Peyer's patch (tissue), 4 donors: ENCODE data around the gene CA14. TPM values are rescaled to one million over a fixed set of nuclear protein-coding genes. Genes with fewer than 3 reads are reported as not detected.

ENCODE experiments used
- DNase-seq, 3 donors: peaks; one replicate each; pipeline ENCODE4 v3.0.0-alpha.2; 2017 to 2019
- H3K27ac ChIP-seq, 4 donors: fragments of 200-600 bp; sonication (generic); one replicate each; pipeline ENCODE4 v1.5.1; 2016 to 2019
- H3K27me3 ChIP-seq, 2 donors: fragments of 200-600 bp; sonication (generic); one replicate each; pipeline ENCODE4 v1.5.1; 2019
- H3K36me3 ChIP-seq, 3 donors: fragments of 200-600 bp; sonication (generic); one replicate each; pipeline ENCODE4 v1.5.1; 2016 to 2019
- H3K4me1 ChIP-seq, 4 donors: fragments of 200-600 bp; sonication (generic); one replicate each; pipeline ENCODE4 v1.5.1; 2016 to 2019
- H3K4me3 ChIP-seq, 4 donors: fragments of 200-600 bp; sonication (generic); 1 replicate in 3 of 4; 2 replicates in 1 of 4; pipeline ENCODE4 v1.5.1; 2016 to 2019; ENCODE audit warnings: mild to moderate bottlenecking in 1 of 4
- H3K9me3 ChIP-seq, 4 donors: fragments of 200-600 bp; sonication (generic); one replicate each; pipeline ENCODE4 v1.5.1; 2016 to 2019; ENCODE audit warnings: mild to moderate bottlenecking in 1 of 4
- POLR2A ChIP-seq, 2 donors: fragments of 450-650 bp; IDR thresholded peaks; one replicate each; pipeline ENCODE4 v1.5.1; 2017; ENCODE audit warnings: antibody characterized with exemption in 2 of 2, mild to moderate bottlenecking in 2 of 2, moderate library complexity in 2 of 2
- total RNA-seq, 4 donors: library from RNA; depleted of rRNA; stranded (reverse); fragments of >200 nt; gene quantifications; one replicate each; pipeline ENCODE4 v1.1.0, GENCODE V29; 2016
- TF ChIP-seq, protein P1 (sequence below), 6 experiments: fragments of 450-650 bp in 4 of 6; fragments of 200-600 bp in 2 of 6; sonication (generic) in 1 of 6; IDR thresholded peaks; one replicate each; pipeline ENCODE4 v1.5.1; 2017 to 2019; ENCODE audit warnings: antibody characterized with exemption in 6 of 6, mild to moderate bottlenecking in 3 of 6, moderate library complexity in 1 of 6

Gene CA14
- total RNA-seq, 4 donors from 2014 or later = not detected

DNA sequence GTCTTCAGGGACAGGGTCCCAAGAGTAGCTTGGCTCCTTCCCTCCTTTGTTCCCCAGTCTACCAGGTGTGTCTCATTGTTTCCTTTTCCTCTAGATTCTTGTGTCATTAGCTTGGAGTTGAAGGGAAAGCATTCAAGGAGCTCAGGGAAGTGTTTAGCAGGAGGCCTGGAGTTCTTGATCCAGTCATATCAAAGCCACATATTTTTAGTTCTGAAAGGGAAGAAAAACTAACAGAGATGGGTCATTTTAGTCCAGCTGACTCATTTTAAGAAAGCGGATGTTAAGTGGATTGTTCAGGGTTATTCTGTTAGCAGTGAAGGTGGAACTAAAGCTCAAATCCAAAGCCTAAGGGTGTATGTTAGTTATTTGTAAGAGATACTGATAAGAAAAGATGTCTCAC lies 15.7 kb downstream of the CA14 start:
- no peak overlapping the region for H3K4me3 ChIP-seq

DNA sequence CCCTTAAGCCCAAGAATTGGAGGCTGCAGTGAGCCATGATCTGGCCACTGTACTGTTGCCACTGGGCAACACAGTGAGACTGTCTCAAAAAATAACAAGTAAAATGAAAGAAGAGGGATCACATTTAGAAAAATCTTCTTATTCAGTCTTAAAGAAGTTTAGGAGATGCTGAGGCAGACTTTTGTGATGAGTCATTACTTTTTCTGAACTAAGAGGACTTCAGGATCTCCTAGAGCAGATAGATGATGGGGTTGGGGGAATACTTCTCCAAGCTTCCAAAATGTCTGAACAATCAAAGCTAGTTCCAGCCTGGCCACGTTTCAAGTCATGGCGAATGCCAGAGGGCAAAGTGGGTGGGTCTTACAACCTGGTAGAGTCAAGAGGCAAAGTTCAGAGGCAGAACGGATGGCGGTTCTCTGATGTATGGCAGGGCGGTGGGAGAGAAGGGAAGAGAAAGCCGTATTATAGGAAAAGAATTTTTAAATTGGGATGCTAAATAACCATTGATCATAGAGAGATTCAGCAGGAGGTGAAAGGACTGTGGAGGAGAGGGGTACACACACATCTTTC lies 22.6 kb downstream of the CA14 start:
- peak in 2 of 3 donors; percentile 74 to 85 for DNase-seq
- TF ChIP-seq POLR2A (IDR thresholded peaks at IDR 0.05) = peak in 1 of 2 donors; percentile 53
- TF ChIP-seq, protein P1, sequence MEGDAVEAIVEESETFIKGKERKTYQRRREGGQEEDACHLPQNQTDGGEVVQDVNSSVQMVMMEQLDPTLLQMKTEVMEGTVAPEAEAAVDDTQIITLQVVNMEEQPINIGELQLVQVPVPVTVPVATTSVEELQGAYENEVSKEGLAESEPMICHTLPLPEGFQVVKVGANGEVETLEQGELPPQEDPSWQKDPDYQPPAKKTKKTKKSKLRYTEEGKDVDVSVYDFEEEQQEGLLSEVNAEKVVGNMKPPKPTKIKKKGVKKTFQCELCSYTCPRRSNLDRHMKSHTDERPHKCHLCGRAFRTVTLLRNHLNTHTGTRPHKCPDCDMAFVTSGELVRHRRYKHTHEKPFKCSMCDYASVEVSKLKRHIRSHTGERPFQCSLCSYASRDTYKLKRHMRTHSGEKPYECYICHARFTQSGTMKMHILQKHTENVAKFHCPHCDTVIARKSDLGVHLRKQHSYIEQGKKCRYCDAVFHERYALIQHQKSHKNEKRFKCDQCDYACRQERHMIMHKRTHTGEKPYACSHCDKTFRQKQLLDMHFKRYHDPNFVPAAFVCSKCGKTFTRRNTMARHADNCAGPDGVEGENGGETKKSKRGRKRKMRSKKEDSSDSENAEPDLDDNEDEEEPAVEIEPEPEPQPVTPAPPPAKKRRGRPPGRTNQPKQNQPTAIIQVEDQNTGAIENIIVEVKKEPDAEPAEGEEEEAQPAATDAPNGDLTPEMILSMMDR (IDR thresholded peaks at IDR 0.05) = peak in 3 of 6 experiments; percentile 19 to 39 (median 31)
- peak overlapping the region in 3 of 4 donors; percentile 22 to 86 (median 58) for H3K27ac ChIP-seq
- H3K36me3 ChIP-seq = no peaks in the 10 kb centered on the region
- H3K4me1 ChIP-seq = peaks cover 0 to 23% (median 4%) of the 10 kb centered on the region in 4 donors
- H3K27me3 ChIP-seq = no peaks in the 10 kb centered on the region
- peak overlapping the region in 1 of 4 donors; percentile 51 for H3K4me3 ChIP-seq
- no peaks in the 10 kb centered on the region for H3K9me3 ChIP-seq

More for the DNA sequence above, 15.7 kb downstream of the CA14 start:
- TF ChIP-seq POLR2A (IDR thresholded peaks at IDR 0.05) = no peak
- TF ChIP-seq, protein P1 (IDR thresholded peaks at IDR 0.05) = no peak
- Histone ChIP-seq H3K4me1 (peaks cover 0 to 11% (median 2%) of the 10 kb centered on the region in 4 donors), H3K36me3 (no peaks in the 10 kb centered on the region), H3K27me3 (no peaks in the 10 kb centered on the region), H3K27ac (peak overlapping the region in 2 of 4 donors; percentile 6 to 14), H3K9me3 (no peaks in the 10 kb centered on the region)
- DNase-seq = no peak

DNA sequence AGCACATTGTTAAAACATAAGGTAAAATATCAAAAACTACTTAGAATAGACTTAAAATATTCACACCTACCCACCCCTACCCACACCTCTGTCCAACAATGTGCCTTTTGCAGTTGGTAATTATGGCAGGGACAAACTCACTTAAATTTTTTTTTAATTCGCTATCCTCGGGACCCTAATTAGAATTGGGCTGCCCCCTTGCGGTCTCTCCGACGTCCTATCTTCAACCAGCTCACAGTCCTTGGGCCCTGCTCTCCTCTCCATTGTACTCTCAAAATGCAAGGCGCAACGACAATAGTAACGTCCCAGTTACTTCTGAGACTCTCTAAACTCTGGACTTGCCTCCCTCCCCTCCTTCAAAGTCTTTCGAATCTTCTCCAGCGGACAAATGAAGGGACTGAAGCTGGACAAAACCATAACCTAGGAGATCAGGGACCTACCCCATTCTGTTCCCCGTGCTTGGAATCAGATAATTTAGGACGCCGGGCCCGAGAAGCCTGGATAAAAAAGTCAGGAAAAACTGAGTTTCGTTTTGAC lies 23.7 kb downstream of the CA14 start:
- H3K9me3 ChIP-seq = no peaks in the 10 kb centered on the region
- peak overlapping the region; percentile 31 to 56 (median 44) for H3K4me3 ChIP-seq
- H3K36me3 ChIP-seq = peaks cover 0 to 1% (median 0%) of the 10 kb centered on the region in 3 donors
- DNase-seq = peak; percentile 70 to 88 (median 75)
- TF ChIP-seq, protein P1 (IDR thresholded peaks at IDR 0.05) = peak in 5 of 6 experiments; percentile 39 to 70 (median 68)
- peak in 1 of 2 donors; percentile 65 for TF ChIP-seq POLR2A (IDR thresholded peaks at IDR 0.05)
- H3K27me3 ChIP-seq = no peaks in the 10 kb centered on the region
- peak overlapping the region; percentile 53 to 89 (median 72) for H3K27ac ChIP-seq
- H3K4me1 ChIP-seq = peaks cover 0 to 23% (median 4%) of the 10 kb centered on the region in 4 donors

DNA sequence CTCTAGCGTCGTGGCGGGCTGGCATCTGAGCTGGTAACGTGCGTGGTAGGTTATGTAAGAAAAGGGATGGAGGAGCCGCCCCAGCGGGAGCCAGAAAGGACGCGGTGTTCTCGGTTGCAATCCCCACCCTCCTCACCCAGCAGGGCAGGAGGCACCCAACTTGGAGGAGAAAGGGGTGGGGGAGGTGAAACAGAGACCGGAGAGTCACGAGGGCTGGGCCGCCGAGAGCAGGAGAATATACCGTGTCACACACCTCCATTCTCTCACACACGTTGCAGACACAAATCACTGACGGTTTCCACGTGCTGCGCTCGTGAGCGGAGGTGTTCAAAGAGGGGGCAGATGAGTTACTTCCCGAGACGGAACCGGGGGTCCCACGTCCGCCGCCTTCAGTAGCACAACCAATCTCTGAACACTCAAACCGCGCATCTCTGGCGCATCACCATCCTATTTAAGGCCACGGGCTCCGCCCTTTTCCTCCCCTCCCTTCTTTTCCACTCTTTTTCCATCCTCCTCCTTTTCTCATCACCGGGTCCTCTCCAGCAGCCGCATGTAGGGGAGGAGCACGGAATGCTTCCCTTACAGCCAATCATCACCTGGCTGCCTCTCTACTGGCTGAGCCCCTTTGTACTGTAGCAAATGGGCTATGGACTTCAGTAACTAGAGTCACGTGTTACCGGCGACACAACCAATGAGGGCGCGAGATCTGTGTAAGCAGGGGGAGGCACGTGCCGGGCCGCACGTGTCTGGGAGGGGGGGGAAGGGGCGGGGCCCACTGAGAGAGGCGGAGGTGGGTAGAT lies 24.4 kb downstream of the CA14 start, which contains the start of gene CIART:
TSS of gene CIART (plus strand) at position 797 of the 800 bp plus-strand sequence. CDS start 714 bp downstream, outside the sequence.
- no peaks in the 10 kb centered on the region for H3K27me3 ChIP-seq
- peaks cover 0 to 8% (median 0%) of the 10 kb centered on the region in 3 donors for H3K36me3 ChIP-seq
- H3K4me3 ChIP-seq = peak within 1 kb of the TSS; percentile 31 to 56 (median 44)
- H3K27ac ChIP-seq = peak within 1 kb of the TSS; percentile 53 to 89 (median 72)
- H3K4me1 ChIP-seq = peaks cover 0 to 23% (median 4%) of the 10 kb centered on the region in 4 donors
- peak; percentile 81 to 95 (median 91) for DNase-seq
- TF ChIP-seq, protein P1 (IDR thresholded peaks at IDR 0.05) = no peak
- TF ChIP-seq POLR2A (IDR thresholded peaks at IDR 0.05) = no peak
- H3K9me3 ChIP-seq = no peaks in the 10 kb centered on the region

DNA sequence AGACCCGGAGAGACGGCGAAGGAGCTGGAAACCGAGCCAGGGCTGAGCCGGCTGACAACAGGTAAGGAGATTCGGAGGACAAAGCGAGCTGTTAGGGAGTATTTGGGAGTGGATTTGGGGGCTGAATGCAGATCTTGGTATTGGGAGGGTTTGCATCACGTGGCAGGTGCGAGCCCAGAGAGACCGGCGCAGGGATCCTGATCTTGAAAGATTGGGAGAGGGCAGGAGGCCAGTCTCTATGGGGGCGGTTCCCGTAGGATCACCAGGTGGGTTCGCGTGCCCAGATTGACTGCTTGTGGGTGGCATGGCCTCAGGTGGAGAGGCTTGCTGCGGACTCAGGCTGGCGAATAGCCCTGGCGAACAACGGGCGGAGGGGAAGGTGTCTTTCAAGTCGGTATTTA lies 25.0 kb downstream of the CA14 start:
- Histone ChIP-seq H3K27ac (peak overlapping the region; percentile 18 to 89 (median 55)), H3K4me3 (peak overlapping the region; percentile 31 to 56 (median 44)), H3K27me3 (no peaks in the 10 kb centered on the region), H3K36me3 (peaks cover 0 to 8% (median 0%) of the 10 kb centered on the region in 3 donors), H3K9me3 (no peaks in the 10 kb centered on the region), H3K4me1 (peaks cover 0 to 23% (median 4%) of the 10 kb centered on the region in 4 donors)
- DNase-seq = no peak
- TF ChIP-seq POLR2A (IDR thresholded peaks at IDR 0.05) = peak in 1 of 2 donors; percentile 17
- TF ChIP-seq, protein P1 (IDR thresholded peaks at IDR 0.05) = no peak
